ENCODE measurements around the gene DNER.

The DNER gene

GRCh38 chr2:229485857-229486256 is 228.5 kb downstream of the DNER start:
- no peak for DNase-seq

- DNase-seq = no peak
Observed at GRCh38 chr2:229477269-229477755, 237.0 kb downstream of the DNER start.

- DNase-seq = no peak
Observed at GRCh38 chr2:229475778-229476177, 238.6 kb downstream of the DNER start.

GRCh38 chr2:229474125-229474524 is 240.2 kb downstream of the DNER start:
- no peak for DNase-seq

- no peak for DNase-seq
Observed at GRCh38 chr2:229470781-229471180, 243.6 kb downstream of the DNER start.

- DNase-seq = no peak
Observed at GRCh38 chr2:229467783-229468182, 246.6 kb downstream of the DNER start.

GRCh38 chr2:229463841-229464346 is 250.5 kb downstream of the DNER start:
- no peak for DNase-seq

GRCh38 chr2:229462112-229462511 is 252.2 kb downstream of the DNER start:
- no peak for DNase-seq

- DNase-seq = no peak
Observed at GRCh38 chr2:229456091-229456490, 258.3 kb downstream of the DNER start.

- DNase-seq = peak; percentile 16
Observed at GRCh38 chr2:229454934-229455631, 259.3 kb downstream of the DNER start.

GRCh38 chr2:229453230-229453629 is 261.1 kb downstream of the DNER start:
- DNase-seq = no peak

GRCh38 chr2:229451852-229452251 is 262.5 kb downstream of the DNER start:
- no peak for DNase-seq

GRCh38 chr2:229447227-229447626 is 267.1 kb downstream of the DNER start:
- no peak for DNase-seq

GRCh38 chr2:229446350-229446749 is 268.0 kb downstream of the DNER start:
- no peak for DNase-seq

- no peak for DNase-seq
Observed at GRCh38 chr2:229445501-229446211, 268.7 kb downstream of the DNER start.

GRCh38 chr2:229445019-229445418 is 269.3 kb downstream of the DNER start:
- no peak for DNase-seq

GRCh38 chr2:229443546-229444268 is 270.6 kb downstream of the DNER start:
- DNase-seq = no peak

GRCh38 chr2:229443141-229443540 is 271.2 kb downstream of the DNER start:
- DNase-seq = no peak

- no peak for DNase-seq
Observed at GRCh38 chr2:229438430-229439159, 275.8 kb downstream of the DNER start.

GRCh38 chr2:229437467-229437866 is 276.9 kb downstream of the DNER start:
- DNase-seq = no peak

GRCh38 chr2:229434187-229434586 is 280.2 kb downstream of the DNER start:
- no peak for DNase-seq

GRCh38 chr2:229433351-229433750 is 281.0 kb downstream of the DNER start:
- DNase-seq = no peak

Data from kidney glomerular epithelial cell (primary cell).